IMR-90 (cell line): ENCODE results near the gene LRCOL1. TPM values are rescaled to one million over a fixed set of nuclear protein-coding genes. Genes with fewer than 3 reads are reported as not detected.

Experiments
- ATAC-seq: fragments of 200-7000 bp; cut with Tn5 transposase; 2 replicates; pipeline ENCODE4 v1.9.1; 2020; ENCODE audit warnings: low read depth, mild to moderate bottlenecking, moderate library complexity
- BruUV-seq: library from RNA; stranded (reverse); fragments of 400-500 nt; replicated peaks from 2 replicates; lab custom pipeline; 2021; lab: Mats Ljungman, UMichigan
- CTCF ChIA-PET: fragments of 300-600 bp; formaldehyde crosslinking; extraction: SDS; loops from one replicate; lab custom pipeline; 2021; ENCODE audit warnings: antibody characterized with exemption; lab: Yijun Ruan, JAX
- POLR2A ChIA-PET: fragments of 300-600 bp; sonication (Branson Sonifier 250); formaldehyde crosslinking; loops from one replicate; lab custom pipeline; 2022; ENCODE audit warnings: antibody characterized with exemption; ENCODE audit not compliant: unreplicated experiment; lab: Charles Lee
- DNase-seq: peaks from one replicate; pipeline ENCODE4 v3.0.0; 2013
- H2AFZ ChIP-seq: replicated peaks from 2 replicates; pipeline ENCODE3; 2013; ENCODE audit warnings: low read length, mild to moderate bottlenecking; ENCODE audit not compliant: poor library complexity
- H2AK5ac ChIP-seq: 2 replicates; pipeline ENCODE4 v1.6.1; 2013; ENCODE audit warnings: low read depth, low read length, inconsistent platforms
- H2AK9ac ChIP-seq: replicated peaks from 2 replicates; pipeline ENCODE3; 2013; ENCODE audit warnings: mild to moderate bottlenecking, low read depth, low read length, moderate library complexity; ENCODE audit not compliant: poor library complexity
- H2BK120ac ChIP-seq: 2 replicates; pipeline ENCODE4 v1.6.1; 2013; ENCODE audit warnings: low read depth, low read length, inconsistent platforms
- H2BK15ac ChIP-seq: 3 replicates; pipeline ENCODE4 v1.6.1; 2013; ENCODE audit warnings: low read depth, low read length, inconsistent platforms
- H2BK20ac ChIP-seq: 2 replicates; pipeline ENCODE4 v1.6.1; 2013; ENCODE audit warnings: low read depth, mild to moderate bottlenecking, inconsistent platforms, low read length, moderate library complexity
- H2BK5ac ChIP-seq: 2 replicates; pipeline ENCODE4 v1.6.1; 2013; ENCODE audit warnings: mild to moderate bottlenecking, low read depth, low read length, inconsistent platforms; ENCODE audit not compliant: poor library complexity, severe bottlenecking
- H3K14ac ChIP-seq: replicated peaks from 2 replicates; pipeline ENCODE4 v1.6.1; 2013; ENCODE audit warnings: low read depth, low read length, inconsistent platforms
- H3K18ac ChIP-seq: 2 replicates; pipeline ENCODE4 v1.6.1; 2013; ENCODE audit warnings: low read depth, low read length, control low read depth
- H3K23ac ChIP-seq: 2 replicates; pipeline ENCODE4 v1.6.1; 2013; ENCODE audit warnings: low read depth, low read length, inconsistent platforms
- H3K27ac ChIP-seq: 2 replicates; pipeline ENCODE4 v1.5.1; 2013; ENCODE audit warnings: mild to moderate bottlenecking, control low read depth, low read length; ENCODE audit not compliant: insufficient read depth
- H3K27me3 ChIP-seq: 2 replicates; pipeline ENCODE4 v1.6.1; 2013; ENCODE audit warnings: low read length; ENCODE audit not compliant: control insufficient read depth, insufficient read depth
- H3K36me3 ChIP-seq: 2 replicates; pipeline ENCODE4 v1.6.1; 2013; ENCODE audit warnings: low read length, mixed read lengths; ENCODE audit not compliant: control insufficient read depth, insufficient read depth
- H3K4ac ChIP-seq: 2 replicates; pipeline ENCODE4 v1.6.1; 2013; ENCODE audit warnings: low read depth, low read length, inconsistent platforms
- H3K4me1 ChIP-seq: 2 replicates; pipeline ENCODE4 v1.6.1; 2013; ENCODE audit warnings: low read length, mixed read lengths; ENCODE audit not compliant: control insufficient read depth, insufficient read depth
- H3K4me2 ChIP-seq: 2 replicates; pipeline ENCODE4 v1.6.1; 2013; ENCODE audit warnings: low read depth, mild to moderate bottlenecking, control low read depth, low read length, moderate library complexity
- H3K4me3 ChIP-seq: 2 replicates; pipeline ENCODE4 v1.5.1; 2013; ENCODE audit warnings: low read depth, mild to moderate bottlenecking, control low read depth, low read length, moderate library complexity; ENCODE audit not compliant: insufficient read depth
- H3K56ac ChIP-seq: 2 replicates; pipeline ENCODE4 v1.6.1; 2013; ENCODE audit warnings: low read length, inconsistent platforms; ENCODE audit not compliant: insufficient read depth; ENCODE audit errors: extremely low read depth
- H3K79me1 ChIP-seq, 2 experiments: 2 replicates each; pipeline ENCODE4 v1.6.1; 2013; ENCODE audit warnings: low read length in 2 of 2, inconsistent platforms in 1 of 2, low read depth in 1 of 2
- H3K9ac ChIP-seq: 2 replicates; pipeline ENCODE4 v1.6.1; 2013; ENCODE audit warnings: low read depth, low read length, control low read depth
- H3K9me1 ChIP-seq: 2 replicates; pipeline ENCODE4 v1.6.1; 2013; ENCODE audit warnings: low read length, inconsistent platforms; ENCODE audit not compliant: insufficient read depth
- H3K9me3 ChIP-seq: 2 replicates; pipeline ENCODE4 v1.6.1; 2013; ENCODE audit warnings: low read length; ENCODE audit not compliant: control insufficient read depth, insufficient read depth
- H4K20me1 ChIP-seq: 2 replicates; pipeline ENCODE4 v1.6.1; 2013; ENCODE audit warnings: low read length, inconsistent platforms; ENCODE audit not compliant: insufficient read depth
- H4K5ac ChIP-seq: 2 replicates; pipeline ENCODE4 v1.6.1; 2013; ENCODE audit warnings: mild to moderate bottlenecking, low read depth, low read length, control low read depth
- H4K8ac ChIP-seq, 2 experiments: 2 replicates each; pipeline ENCODE4 v1.6.1; 2013; ENCODE audit warnings: low read depth in 2 of 2, low read length in 2 of 2, control low read depth in 1 of 2, inconsistent platforms in 1 of 2
- H4K91ac ChIP-seq: 2 replicates; pipeline ENCODE4 v1.6.1; 2013; ENCODE audit warnings: low read depth, low read length, inconsistent platforms; ENCODE audit not compliant: insufficient read depth
- FOS ChIP-seq: fragments of 150-350 bp; IDR thresholded peaks from 2 replicates; pipeline ENCODE4 v1.6.1; 2016; ENCODE audit warnings: low read depth, low read length
- MXI1 ChIP-seq: IDR thresholded peaks from 2 replicates; pipeline ENCODE4 v1.6.1; 2012; ENCODE audit warnings: low read depth, mild to moderate bottlenecking, low read length, moderate library complexity, borderline replicate concordance
- RAD21 ChIP-seq: IDR thresholded peaks from 2 replicates; pipeline ENCODE4 v1.6.1; 2012; ENCODE audit warnings: low read length, improper control_type of control experiment
- SMC3 ChIP-seq: fragments of 150-350 bp; IDR thresholded peaks from 2 replicates; pipeline ENCODE4 v1.6.1; 2016; ENCODE audit warnings: low read depth, mild to moderate bottlenecking, antibody characterized with exemption, low read length, moderate library complexity
- WGBS, 2 experiments: methylation state at CpG; one replicate each; pipeline versions ENCODE4 v1.1.5 to v1.1.7; 2013; ENCODE audit warnings: missing lambda C conversion rate in 2 of 2; ENCODE audit not compliant: insufficient read length in 1 of 2; ENCODE audit errors: extremely low coverage in 2 of 2; 5-methylcytosine and 5-hydroxymethylcytosine counted together
- dilution Hi-C: fragments of 300-500 bp; cut with HindIII; formaldehyde crosslinking; loops from one replicate; pipeline ENCODE4 v1.14.3; 2018; ENCODE audit warnings: low sequenced_read_pairs; ENCODE audit not compliant: unreplicated experiment
- in situ Hi-C: fragments of 300-500 bp; cut with MboI; formaldehyde crosslinking; loops from 3 replicates; pipeline ENCODE4 v1.14.3; 2019; ENCODE audit warnings: low sequenced_read_pairs, inconsistent platforms, mixed read lengths
- intact Hi-C: fragments of 100-400 bp; cut with micrococcal nuclease; formaldehyde crosslinking; loops from 2 replicates; pipeline ENCODE4 v1.10.0; 2022
- polyA plus RNA-seq, 3 experiments: library from polyadenylated mRNA; depleted of rRNA; stranded (reverse); fragments of >200 nt; gene quantifications; 2 replicates each; pipeline ENCODE4 v1.2.3, GENCODE V29; 2012; ENCODE audit warnings: low replicate concordance in 1 of 3
- total RNA-seq: library from RNA; depleted of rRNA; stranded (reverse); fragments of >200 nt; gene quantifications from 2 replicates; pipeline ENCODE4 v1.2.3, GENCODE V29; 2012

The LRCOL1 gene
- total and polyA plus RNA-seq, 2 of the 4 experiments (the other 2 are of a cell fraction), result 1.0 TPM; not detected in 1

- ChIA-PET POLR2A (no interaction called here), CTCF (no interaction called here)
- 93% methylated on average over 14 of the region's 21 CpGs; no CpG with 5 or more reads in 1 of the 2 experiments for WGBS, 2 experiments
- Histone ChIP-seq H3K4me3 (no peak overlapping the region), H3K4ac (no peak overlapping the region), H4K91ac (no peak overlapping the region), H2AK5ac (no peak overlapping the region), H2BK20ac (no peak overlapping the region), H3K14ac (no peak overlapping the region), H3K27ac (no peak overlapping the region), H3K4me2 (no peak overlapping the region), H4K20me1 (peaks cover 23% of the 10 kb centered on the region), H2BK120ac (no peak overlapping the region), H3K27me3 (no peaks in the 10 kb centered on the region), H3K56ac (no peak overlapping the region), H2AFZ (no peak overlapping the region), H3K23ac (no peak overlapping the region), H2BK5ac (no peak overlapping the region), H3K9me3 (no peaks in the 10 kb centered on the region), H3K36me3 (peaks cover 6% of the 10 kb centered on the region; the same call in 1 of the 2 replicates), H3K9me1 (peaks cover 8% of the 10 kb centered on the region), H3K4me1 (no peaks in the 10 kb centered on the region; the same call in 1 of the 2 replicates), H3K18ac (no peak overlapping the region), H4K8ac (no peak overlapping the region), H2AK9ac (no peak overlapping the region), H3K79me1 (peaks cover 9 to 16% of the 10 kb centered on the region in 2 experiments), H3K9ac (no peak overlapping the region), H4K5ac (no peak overlapping the region), H2BK15ac (no peak overlapping the region)
- in situ Hi-C loops, result no loop called here
- intact Hi-C loops, result loop anchor here (5.0 kb wide), 1 partner anchor 50 kb away; the partner anchor contains the start of gene LRCOL1
- ATAC-seq (no peak), DNase-seq (no peak)
- TF ChIP-seq FOS, result no peak
- TF ChIP-seq RAD21, result no peak
- TF ChIP-seq SMC3, result no peak
- TF ChIP-seq MXI1, result no peak
- dilution Hi-C loops, result no loop called here
- BruUV-seq, result no TSS peak
These were observed 47.8 kb downstream of the LRCOL1 start for GRCh38 chr12:132562489-132563021.
